GM21515 (cell line): ENCODE results near the gene C1orf167.

Source experiments
- ATAC-seq: cut with Tn5 transposase; IDR thresholded peaks from one replicate; pipeline ENCODE4 v1.9.1; 2021; ENCODE audit not compliant: unreplicated experiment

C1orf167 gene

DNA sequence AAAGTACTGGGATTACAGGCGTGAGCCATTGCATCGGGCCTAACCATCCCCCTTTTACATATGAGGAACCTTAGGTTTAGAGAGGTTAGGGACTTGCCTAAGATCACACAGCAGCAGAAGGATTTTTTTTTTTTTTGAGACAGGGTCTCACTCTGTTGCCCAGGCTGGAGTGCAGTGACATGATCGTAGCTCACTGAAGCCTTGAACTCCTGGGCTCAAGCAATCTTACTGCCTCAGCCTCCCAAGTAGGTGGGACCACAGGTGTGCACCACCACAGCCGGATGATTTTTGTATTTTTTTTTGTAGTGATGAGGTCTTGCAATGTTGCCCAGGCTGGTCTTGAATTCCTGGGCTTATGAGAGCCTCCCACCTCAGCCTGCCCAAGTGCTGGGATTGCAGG, 2.2 kb upstream of the C1orf167 start:
- ATAC-seq: no peak

GRCh38 chr1:11761285-11761684, 708 bp upstream of the C1orf167 start:
- no peak for ATAC-seq

GRCh38 chr1:11764115-11764514, 2.1 kb downstream of the C1orf167 start:
- ATAC-seq: no peak

DNA sequence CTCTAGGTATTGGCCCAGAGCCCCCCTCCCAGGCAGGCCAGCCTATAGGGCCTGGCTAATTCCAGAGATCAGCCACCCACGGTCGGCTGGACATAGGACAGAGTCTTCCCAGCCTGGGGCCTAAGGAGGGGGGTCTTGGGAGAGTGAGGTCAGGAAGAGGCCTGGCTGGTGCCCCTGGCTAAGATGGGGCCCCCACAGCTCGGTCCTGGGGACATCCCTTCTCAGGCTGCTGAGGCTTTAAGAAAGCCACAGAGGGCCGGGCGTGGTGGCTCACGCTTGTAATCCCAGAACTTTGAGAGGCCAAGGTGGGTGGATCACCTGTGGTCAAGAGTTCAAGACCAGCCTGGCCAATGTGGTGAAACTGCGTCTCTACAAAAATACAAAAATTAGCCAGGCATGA, 2.5 kb downstream of the C1orf167 start:
- no peak for ATAC-seq

GRCh38 chr1:11765661-11766428, 3.9 kb downstream of the C1orf167 start:
- no peak for ATAC-seq

GRCh38 chr1:11766429-11766776, 4.4 kb downstream of the C1orf167 start:
- ATAC-seq: no peak

DNA sequence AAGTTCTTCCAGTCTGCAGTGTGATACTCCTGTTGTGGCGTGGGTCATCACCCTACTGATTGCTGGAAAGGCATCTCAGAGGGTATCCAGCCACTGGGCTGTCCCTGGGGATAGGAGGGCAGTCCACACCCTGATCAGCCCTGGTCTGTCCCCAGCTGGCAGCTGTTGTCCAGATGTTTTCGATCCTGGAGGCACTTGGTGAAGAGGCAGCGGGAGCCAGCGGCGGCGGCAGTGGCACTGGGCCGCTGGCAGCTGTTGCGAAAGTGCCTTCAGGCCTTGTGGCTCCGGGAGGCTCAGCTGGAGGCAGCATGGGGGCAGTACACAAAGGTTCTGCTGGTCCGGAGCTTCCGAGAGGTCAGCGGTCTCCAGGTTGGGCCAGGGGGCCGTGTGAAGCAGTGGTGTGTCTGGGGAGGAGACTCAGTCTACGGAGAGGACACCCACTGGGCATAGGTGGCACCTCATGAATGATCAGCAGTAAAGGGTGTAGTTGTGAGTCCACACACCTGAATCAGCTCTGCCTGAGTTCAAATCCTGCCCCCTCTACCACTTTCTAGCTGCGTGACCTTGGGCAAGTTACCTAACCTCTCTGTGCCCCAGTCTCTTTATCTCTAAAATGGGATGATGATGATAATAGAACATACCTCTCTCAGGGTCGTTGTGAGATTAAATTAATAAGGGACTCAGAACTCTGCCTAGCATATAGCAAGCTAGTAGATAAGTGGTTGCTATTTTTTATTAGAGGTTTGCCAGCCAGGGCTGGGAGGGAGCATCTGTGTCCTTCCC, 6.1 kb downstream of the C1orf167 start:
- ATAC-seq: no peak

DNA sequence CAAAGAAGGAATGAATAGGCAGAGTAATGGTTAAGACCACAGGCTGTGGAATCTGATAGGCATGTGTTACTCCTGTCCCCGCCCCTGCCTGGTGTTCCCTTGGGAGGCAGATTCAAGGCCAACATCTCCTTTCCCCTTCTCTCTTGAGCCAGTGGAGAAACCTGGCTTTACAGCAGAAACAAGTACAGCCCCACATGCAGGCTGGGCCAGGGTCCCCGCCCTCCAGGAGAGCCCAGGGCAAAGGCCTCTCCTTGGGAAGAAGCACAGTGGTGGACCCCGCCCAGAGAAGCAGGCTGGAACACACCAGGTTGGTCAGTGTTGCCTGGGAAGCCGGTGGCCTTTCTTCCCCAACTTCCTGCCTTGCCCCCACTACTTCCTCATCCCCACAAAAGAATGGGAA, 6.8 kb downstream of the C1orf167 start:
- ATAC-seq: no peak

GRCh38 chr1:11769274-11769673, 7.3 kb downstream of the C1orf167 start:
- no peak for ATAC-seq

DNA sequence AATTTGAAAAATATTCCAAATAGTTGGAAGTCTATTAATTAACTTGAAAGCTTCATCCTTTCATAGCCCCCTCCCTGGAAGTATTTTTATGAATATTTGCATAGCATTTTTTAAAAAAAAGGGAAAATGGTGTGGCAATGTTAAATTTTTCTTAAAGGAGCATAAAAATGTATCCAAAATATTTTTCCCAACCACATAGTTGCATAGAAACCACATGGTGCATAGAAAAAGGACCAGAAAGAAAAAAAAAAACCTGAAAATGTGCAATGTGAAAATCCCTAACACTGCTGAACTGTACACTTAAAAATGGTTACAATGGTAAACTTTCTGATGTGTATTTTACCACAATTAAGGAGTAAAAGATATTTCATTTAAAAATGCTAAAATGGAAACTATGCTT, 8.0 kb downstream of the C1orf167 start:
- no peak for ATAC-seq

DNA sequence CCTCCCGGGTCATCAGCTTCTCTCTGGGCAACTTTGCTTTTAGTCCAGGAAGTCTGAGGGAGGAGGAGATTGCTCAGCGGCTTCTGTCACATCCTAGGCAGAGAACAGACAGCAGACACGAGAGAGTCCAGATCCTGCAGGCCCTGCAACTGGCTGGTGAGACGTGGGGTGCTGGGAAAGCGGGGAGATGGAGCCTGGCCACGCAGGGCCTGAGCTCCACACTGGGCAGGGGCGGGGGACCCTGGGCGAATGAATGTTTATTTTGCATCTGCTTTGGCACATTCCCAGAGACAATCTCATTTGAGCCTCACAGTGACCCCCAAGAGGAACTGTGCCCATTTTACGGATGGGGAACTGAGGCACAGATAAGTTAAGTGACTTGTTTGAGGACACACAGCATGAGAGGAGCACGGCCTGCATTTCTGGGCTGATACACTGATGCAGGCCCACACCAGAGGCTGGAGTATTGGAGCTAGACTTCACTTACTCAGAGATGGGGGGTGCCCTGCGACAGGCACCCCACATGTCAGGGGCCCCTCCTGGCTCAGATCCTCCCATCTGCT, 9.6 kb downstream of the C1orf167 start:
- no peak for ATAC-seq

DNA sequence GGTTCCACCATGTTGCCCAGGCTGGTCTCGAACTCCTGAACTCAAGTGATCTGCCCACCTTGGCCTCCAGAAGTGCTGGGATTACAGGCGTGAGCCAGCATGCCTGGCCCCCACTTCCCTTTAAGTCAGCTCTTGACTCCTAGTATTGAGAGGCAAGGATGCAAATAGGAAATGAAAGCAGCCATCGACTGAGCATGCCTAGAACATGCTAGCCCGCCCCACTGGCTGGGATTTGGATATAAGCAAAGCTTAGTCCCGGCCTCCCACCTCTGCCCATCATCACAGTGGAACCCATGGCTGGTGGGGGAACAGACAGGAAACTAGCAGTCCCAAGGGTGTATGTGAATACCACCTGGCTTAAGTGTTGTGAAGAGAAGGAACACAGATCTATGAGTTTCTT, 10.5 kb downstream of the C1orf167 start:
- no peak for ATAC-seq

GRCh38 chr1:11774753-11775152, 12.8 kb downstream of the C1orf167 start:
- ATAC-seq: no peak

DNA sequence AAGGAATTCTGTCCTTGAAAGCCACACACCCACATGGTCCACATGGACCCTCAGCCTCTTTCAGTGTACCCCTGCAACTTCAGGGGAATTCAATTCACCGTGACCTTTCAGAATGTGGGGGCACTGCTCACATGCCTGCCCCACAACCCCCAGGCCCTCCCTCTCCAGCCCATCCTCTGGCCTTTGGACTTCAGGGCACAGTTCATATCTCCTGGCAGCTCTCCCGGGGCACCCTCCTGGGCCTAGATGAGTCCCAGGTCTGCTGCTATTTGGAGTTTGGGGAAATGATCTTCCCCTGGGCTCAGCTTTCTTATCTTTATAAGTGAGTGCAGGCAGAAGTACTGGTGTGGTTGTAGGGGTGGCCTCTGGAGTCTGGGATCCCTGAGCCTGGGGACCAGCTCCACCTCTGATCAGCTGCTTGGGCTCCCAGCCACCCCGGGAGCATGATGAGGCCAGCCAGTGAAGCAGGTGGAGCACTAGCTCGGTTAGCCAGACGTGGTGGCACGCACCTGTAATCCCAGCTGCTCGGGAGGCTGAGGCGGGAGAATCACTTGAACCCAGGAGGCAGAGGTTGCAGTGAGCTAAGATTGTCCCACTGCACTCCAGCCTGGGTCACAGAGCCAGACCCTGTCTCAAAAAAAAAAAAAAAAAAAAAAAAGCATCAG, 15.8 kb downstream of the C1orf167 start:
- no peak for ATAC-seq

GRCh38 chr1:11778336-11778735, 16.3 kb downstream of the C1orf167 start:
- no peak for ATAC-seq

DNA sequence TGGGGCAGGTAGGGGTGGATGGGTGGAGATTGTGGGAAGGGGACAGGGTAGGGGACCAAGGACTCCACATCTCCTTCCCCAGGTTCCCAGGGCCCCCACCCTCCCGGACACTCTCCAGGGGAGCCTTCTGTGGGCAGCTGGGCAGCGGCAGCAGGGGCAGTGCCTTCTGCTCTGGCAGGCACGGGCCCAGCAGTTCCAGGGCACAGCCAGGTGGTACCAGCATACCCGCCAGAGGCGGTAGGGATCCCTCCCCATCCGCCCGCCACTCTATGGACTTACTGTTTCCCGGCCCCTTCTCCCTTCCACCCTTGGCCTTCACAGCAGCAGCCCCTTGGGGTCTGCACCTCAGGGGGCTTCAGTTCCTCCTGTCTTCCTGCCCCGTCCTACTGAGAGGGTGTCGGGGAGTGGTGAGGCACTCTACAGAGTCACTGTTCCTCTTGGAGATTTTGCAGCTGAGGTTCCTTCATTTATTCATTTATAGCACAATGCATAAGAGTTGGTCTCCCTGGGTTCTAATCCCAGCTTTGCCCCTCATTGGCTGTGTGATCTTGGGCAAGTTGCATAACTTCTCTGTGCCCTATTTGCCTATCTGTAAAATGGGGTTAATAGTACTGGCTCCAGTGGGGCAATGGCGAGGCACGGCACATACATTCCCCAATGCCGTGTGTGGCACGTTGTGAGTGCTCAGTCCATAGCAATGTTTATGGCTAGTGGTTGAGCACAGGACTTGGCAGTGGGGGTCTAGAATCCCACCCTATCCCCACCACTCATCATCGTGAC, 17.0 kb downstream of the C1orf167 start:
- ATAC-seq: no peak

- no peak for ATAC-seq
These were observed 17.9 kb downstream of the C1orf167 start for GRCh38 chr1:11779715-11780379.

DNA sequence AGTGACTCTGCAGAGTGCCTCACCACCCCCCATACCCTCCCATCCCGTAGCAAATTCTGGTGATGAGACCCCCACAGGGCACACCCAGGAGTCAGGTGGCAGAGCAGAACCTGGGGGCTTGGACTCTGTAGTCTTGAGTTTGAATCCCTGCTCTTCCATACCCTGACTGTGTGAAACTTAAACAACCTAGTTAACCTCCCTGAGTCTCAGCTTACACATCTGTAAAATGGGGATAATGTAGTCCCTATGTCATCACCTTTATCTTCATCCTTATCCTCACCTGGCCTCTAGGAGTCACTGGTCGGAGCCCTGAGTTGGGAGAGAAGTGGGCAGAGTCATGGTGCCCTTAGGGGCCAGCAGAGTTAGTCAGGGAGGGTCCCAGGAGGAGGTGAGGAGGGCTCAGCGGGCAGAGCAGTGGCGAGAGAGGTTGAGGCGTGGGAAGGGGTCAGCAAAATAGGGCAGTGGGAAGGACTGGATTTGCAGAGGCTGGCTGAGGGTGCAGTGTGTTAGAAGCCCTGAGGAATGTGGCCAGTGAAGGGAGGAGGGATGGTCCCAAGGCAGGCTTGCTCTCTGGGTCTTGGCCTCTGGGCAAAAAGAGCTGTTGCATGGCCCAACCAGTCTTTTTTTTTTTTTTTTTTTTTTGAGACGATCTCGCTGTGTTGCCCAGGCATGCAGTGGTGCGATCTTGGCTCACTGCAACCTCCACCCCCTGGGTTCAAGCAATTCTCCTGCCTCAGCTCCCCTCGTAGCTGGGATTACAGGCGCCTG, 18.6 kb downstream of the C1orf167 start:
- ATAC-seq: no peak

GRCh38 chr1:11781297-11781696, 19.3 kb downstream of the C1orf167 start:
- no peak for ATAC-seq
